GM21526 (cell line): ENCODE data around the gene AGT.
"Not testable (repeated sequence)": the region's sequence is repeated elsewhere in the genome, so short reads cannot be mapped to it uniquely, and the experiment has no call there.

ENCODE experiments used
- ATAC-seq: cut with Tn5 transposase; IDR thresholded peaks from one replicate; pipeline ENCODE4 v1.9.1; 2021; ENCODE audit warnings: moderate library complexity; ENCODE audit not compliant: unreplicated experiment, low FRiP score

AGT gene

DNA sequence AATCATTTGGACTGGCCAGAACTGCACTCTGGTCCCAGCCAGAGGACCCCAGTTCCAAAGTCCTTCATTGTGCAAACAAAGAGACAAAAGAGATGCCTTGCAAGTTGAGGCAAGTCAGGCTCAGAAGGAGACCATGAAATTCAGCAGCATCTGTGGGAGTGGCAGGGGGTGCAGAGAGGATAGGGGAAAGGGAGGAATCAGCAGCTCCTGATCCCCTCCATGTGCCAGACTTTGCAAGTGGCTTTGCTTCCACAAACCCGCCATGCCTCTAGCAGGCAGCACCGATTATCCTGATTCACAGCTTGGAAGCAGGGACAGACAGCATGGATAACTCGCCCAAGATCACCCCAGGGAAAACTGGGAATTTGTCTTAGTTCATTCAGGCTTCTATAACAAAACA, 31.1 kb upstream of the AGT start:
- no peak for ATAC-seq

DNA sequence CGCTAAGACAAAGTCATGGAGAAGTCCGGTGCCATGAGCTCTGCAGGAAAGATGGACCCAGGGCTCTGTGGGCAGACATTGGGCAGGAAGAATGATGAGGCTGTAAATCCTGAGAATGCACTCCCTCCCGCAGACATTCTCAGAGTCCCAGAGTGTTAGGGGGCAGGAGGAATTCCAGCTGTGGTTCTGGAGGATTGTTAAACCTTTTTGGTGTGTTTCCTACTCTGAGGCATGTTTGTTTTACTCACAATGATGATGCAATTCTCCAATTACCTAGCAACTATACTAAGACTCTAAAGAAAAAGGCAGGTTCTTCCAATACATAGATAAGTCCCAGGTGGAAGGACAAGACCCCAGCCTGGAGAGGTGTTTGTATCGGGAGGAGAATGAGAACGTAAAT, 30.5 kb upstream of the AGT start:
- no peak for ATAC-seq

GRCh38 chr1:230743899-230744298, 30.0 kb upstream of the AGT start:
- ATAC-seq, result no peak

DNA sequence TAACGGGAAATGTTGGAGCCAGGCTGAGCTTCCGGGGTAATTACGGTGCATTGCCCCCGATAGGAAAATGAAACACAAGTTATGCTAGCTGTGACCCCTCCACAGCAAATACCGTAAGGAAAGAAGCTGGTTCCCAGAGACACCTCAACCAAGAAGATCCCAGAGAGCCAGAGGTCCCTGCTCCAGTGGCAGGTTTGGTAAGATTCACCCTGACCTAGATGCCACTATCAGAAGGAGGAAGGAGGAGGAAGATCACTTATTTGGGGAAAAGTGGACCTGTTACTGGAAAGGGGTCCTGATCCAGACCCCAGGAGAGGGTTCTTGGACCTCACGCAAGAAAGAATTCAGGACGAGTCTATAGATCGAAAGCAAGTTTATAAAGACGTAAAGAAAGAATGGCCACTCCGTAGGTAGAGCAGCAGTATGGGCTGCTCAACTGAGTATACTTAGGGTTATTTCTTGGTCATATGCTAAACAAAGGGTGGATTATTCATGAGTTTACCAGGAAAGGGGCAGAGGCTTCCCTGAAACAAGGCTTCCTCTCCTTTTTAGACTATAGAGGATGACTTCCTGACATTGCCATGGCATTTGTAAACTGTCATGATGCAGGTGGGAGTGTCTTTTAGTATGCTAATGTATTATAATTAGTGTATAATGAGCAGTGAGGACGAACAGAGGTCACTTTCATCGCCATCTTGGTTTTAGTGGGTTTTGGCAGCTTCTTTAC, 25.8 kb upstream of the AGT start:
- ATAC-seq, result no peak

GRCh38 chr1:230737622-230738262, 23.8 kb upstream of the AGT start:
- ATAC-seq, result no peak

DNA sequence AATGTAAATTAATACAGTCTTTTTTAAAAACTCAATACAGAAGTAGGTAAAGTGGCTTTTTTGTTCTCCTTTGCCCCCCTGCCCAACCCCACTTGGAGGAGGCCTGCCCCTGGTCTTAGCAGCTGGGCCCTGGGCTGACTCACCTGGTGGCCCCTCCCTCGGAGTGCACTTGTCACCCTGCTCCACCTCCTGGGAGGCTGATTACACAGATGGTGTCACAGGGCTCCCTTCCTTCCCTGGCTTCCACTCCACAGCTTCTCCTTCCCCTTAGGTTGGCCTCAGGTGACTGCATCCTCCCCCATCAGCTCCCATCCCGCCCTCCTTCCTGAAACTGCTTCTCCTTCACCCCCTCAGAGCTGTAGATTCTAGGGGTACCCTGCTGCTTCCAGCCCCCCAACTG, 21.5 kb upstream of the AGT start:
- ATAC-seq, result no peak

GRCh38 chr1:230730977-230731376, 17.1 kb upstream of the AGT start:
- no peak for ATAC-seq

DNA sequence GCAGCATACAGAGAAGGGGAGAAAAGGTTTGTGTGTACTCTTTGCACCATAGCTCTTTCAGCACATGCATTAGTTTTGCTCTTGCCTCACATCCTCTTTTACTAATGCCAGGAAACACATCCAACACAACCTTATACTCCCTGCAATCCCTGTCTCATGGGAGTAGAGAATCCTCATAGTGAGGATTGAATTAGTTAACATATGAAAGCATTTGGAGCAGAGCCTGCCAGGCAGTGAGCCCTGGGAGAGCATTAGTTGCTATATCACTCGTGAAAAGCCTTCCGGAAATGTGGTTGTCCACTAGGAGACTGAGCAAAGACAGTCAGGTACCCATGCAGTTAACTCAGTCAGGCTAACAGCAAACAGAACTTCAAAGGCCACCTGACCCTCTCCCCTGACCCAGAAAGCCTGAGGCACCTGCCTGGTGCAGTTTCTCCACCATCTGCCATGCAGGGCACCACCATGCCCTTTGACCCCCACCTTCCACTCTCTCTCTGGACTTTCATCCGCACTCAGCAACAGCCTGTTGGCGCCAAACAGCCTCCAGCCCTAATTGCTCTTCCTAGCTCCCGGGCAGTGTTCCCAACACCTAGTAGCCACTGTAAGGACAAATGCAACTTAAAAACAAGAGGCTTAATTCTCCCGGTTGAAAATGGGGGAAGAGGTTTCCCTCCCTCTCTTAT, 14.9 kb upstream of the AGT start:
- no peak for ATAC-seq

GRCh38 chr1:230725256-230726012, 11.5 kb upstream of the AGT start:
- no peak for ATAC-seq

- ATAC-seq, result not testable (repeated sequence)
These were observed 8.1 kb upstream of the AGT start for GRCh38 chr1:230721849-230722522.

DNA sequence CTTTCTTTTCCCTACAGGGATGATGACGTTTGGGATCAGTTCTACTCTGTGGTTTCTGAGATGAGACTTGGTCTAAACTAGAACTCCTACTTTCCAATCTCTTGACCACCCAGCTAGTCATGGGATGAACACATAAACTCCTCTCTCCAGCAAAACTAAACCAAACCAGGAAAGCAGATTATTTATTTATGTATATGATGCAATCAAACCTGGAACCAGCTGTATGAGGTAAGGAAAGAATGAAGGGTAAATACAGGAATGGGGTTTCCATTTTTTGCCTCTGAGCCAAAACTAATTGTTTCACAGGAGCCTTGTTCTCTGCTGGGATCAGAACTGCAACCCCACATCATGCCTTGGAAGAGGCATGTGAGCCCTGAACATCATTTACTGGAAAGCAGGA, 3.3 kb upstream of the AGT start:
- ATAC-seq, result no peak

- ATAC-seq, result not testable (repeated sequence)
These were observed 2.5 kb upstream of the AGT start for GRCh38 chr1:230716453-230716852.

GRCh38 chr1:230715510-230715909, 1.6 kb upstream of the AGT start:
- ATAC-seq, result no peak

GRCh38 chr1:230713547-230713914, 391 bp downstream of the AGT start:
- no peak for ATAC-seq

DNA sequence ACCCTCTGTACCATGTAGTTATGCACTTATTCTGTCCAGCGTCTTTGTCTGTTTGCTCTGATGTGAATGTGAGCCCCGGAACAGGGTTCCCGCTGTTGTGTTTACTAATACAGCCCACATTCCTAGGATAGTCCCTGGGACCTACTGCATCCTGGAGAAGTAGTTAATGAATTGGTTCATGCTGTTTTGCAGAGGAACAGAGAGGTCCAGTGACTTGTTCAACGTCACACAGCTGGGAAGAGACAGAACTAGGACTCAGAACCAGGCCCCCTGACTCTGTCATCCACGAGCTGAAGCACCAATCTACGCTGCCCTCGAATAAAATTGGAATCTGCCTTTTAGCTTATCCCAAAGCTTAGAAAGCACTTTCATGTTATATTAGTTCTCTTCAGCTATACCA, 784 bp downstream of the AGT start:
- ATAC-seq, result no peak

DNA sequence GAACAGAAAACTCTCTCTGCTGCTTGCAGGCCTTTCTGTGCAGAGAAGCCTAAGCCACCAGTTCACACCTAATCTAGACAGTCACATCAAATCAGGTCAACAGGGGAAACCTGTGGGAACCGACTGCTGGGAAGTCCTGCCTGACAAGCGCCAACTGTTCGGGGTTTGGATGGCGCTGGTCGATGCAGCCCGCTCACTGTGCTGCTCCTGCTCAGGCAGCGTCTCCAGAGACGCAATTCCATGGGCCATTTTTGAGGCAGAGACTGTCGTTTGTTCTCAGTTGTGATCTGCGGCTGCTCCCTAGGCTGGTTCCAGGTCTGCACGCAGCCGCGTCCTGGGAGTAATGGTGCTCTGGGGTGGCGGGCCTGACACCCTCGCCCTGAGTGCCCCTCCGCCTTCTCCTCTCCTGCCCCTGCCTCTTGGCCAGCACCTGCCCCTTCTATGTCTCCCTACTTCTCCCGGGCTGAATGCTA, 1.4 kb downstream of the AGT start:
- no peak for ATAC-seq

DNA sequence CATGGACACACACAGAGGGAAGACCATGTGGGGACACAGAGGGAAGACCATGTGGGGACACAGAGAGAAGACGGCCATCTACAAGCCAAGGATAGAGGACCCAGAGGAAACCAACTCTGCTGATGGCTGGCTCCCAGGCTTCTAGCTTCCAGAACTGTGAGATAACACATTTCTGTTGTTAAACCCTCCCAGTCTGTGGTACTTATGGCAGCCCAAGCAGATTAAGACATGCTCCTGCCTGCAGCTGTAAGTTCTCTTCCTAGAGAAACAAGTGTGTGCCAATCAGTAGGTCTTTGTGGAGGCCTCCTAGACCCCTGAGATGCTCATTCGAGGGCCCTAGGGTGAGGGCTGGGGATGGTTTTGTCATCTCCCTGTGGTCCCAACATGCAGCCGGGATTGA, 2.7 kb downstream of the AGT start:
- ATAC-seq, result no peak

GRCh38 chr1:230710543-230710904, 3.4 kb downstream of the AGT start:
- no peak for ATAC-seq

DNA sequence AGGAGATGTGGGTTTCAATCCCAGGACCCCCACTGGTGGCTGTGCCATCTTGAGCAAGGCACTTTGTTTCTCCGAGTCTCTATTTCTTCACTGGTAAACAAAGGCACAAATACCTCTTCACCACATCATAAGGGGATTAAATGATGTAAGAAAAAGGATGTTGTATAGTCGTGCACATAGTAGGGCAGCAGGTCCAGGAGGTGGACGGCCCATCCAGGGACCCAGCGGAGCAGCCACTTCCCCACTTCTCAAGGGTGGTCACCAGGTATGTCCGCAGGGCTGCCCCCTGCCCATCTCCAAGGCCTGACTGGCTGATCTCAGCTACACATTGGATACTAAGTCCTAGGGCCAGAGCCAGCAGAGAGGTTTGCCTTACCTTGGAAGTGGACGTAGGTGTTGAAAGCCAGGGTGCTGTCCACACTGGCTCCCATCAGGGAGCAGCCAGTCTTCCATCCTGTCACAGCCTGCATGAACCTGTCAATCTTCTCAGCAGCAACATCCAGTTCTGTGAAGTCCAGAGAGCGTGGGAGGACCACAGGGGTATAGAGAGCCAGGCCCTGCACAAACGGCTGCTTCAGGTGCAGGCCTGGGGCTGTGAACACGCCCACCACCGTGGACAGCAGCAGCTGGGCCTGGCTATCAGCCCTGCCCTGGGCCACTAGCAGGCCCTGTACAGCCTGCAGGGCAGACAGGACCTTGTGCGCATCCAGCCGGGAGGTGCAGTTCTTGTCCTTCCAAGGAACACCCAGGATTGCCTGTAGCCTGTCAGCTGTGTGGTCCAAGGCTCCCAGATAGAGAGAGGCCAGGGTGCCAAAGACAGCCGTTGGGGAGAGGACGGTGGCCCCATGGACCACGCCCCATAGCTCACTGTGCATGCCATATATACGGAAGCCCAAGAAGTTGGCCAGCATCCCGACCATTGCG, 4.0 kb downstream of the AGT start:
- no peak for ATAC-seq
